Measurements from ENCODE around the gene PDE2A.

GRCh38 chr11:72624496-72625201 is 49.6 kb downstream of the PDE2A start:
- TF ChIP-seq CTCF (IDR thresholded peaks at IDR 0.05) (no peak), POLR2A (IDR thresholded peaks at IDR 0.05) (no peak)

Data from lower leg skin (tissue), 3 donors.